ENCODE measurements around the gene ADISSP.

Gene ADISSP

DNA sequence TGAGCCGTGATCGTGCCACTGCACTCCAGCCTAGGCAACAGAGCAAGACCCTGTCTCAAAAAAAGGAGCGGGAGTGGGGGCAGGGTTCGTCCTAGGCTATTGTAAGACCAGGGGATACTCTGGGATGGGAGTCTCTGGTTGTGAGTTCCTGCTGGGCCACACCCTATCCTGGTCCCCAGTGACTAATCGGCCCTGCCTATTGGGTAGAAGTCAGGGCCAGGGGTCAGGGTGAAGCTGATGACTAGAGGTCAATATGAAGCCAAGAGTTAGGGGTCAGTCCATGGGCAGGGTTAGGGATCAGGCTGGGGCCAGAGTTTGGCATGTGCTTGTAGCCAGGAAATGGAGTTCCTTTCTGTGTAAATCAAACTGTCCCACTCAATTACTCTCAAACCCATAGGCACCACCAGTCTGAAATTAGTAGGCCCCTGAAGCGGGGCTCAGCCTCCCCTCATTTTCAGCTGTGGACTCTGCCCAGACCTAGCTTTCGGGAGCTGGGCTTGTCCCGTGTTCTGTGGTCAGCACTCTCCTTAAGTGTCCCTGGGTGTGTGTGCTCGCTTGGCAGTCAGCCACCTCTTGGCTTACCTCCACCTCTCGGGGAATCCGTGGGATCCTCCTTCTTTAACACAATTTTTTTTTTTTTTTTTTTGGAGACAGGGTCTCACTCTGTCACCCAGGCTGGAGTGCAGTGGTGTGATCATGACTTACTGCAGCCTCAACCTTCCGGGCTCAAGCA is 33.3 kb downstream of the ADISSP start:
- DNase-seq = no peak

GRCh38 chr20:3733119-3733995 is 34.2 kb downstream of the ADISSP start:
- no peak for DNase-seq

- no peak for DNase-seq
Measured at GRCh38 chr20:3732327-3733118, 35.0 kb downstream of the ADISSP start, which contains the start of gene HSPA12B. Gene HSPA12B, plus strand, starts transcription at chr20:3732685. Its CDS starts 5,990 bp downstream, at chr20:3738675.

- no peak for DNase-seq
Measured at GRCh38 chr20:3731944-3732326, 35.6 kb downstream of the ADISSP start.

- no peak for DNase-seq
Measured at GRCh38 chr20:3730803-3731672, 36.5 kb downstream of the ADISSP start.

- no peak for DNase-seq
Measured at GRCh38 chr20:3729811-3730540, 37.6 kb downstream of the ADISSP start.

GRCh38 chr20:3729378-3729777 is 38.2 kb downstream of the ADISSP start:
- no peak for DNase-seq

GRCh38 chr20:3728876-3729275 is 38.7 kb downstream of the ADISSP start:
- no peak for DNase-seq

DNA sequence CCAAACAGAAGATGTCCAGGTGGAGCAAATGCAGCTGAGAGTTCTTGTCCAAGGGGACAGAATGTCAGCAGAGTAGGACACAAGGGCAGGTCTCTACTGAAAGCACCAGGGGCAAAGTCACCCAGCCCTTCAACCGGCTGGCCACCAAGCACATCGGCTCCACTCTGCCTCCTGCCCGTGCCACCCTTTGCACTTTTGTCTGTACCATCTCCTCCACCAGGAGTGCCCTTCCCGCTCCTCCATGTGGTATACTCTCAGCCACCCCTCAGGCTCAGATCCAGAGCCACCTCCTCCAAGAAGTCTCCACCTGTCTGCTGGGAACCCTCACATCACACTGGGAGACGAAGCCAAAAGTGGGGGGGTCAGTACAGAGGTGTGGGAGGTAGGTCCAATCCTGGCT is 39.2 kb downstream of the ADISSP start:
- DNase-seq = no peak

DNA sequence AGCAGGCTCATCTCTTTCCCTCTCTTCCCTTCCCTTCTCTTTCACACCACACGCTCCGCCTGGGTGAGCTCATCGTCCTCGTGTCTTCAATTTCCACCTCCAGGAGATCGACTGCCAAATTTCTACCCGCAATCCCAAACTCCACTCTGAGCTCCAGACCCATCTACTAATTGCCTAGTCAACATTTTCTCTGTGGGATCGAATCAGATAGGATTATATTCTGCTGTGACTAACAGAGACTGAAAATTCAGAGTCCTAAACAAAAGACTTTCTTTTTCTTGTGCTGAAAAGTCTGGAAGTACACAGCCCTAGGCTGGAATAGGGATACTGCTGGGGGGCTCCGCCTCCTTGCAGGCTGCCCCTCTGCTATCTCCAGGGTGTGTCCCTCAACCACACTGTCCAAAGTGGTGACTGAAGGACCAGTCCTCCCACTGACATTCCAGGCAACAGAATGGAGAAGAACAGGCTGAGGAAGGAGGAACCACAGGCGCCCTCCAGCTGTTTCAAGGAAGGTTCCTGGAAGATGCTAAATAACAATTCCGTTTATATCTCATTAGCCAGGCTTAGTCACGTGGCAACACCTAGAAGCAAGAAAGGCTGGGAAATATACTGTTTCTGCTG is 40.0 kb downstream of the ADISSP start:
- peak; percentile 58 for DNase-seq

- no peak for DNase-seq
Measured at GRCh38 chr20:3724356-3724755, 43.2 kb downstream of the ADISSP start.

DNA sequence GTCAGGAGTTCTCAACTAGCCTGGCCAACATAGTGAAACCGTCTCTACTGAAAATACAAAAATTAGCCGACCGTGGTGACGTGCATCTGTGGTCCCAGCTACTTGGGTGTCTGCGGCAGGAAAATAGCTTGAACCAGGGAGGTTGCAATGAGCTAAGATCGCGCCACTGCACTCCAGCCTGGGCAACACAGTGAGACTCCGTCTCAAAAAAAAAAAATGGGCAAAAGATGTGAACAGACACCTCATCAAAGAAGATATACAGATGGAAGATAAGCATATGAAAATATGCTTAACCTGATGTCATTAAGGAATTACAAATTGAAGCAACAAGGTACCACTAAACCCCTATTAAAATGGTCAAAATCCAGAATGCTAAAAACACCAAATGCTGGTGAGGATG is 44.3 kb downstream of the ADISSP start:
- no peak for DNase-seq

- DNase-seq = no peak
Measured at GRCh38 chr20:3721912-3722311, 45.6 kb downstream of the ADISSP start.

GRCh38 chr20:3720626-3721025 is 46.9 kb downstream of the ADISSP start:
- no peak for DNase-seq

- DNase-seq = no peak
Measured at GRCh38 chr20:3720068-3720467, 47.5 kb downstream of the ADISSP start.

DNA sequence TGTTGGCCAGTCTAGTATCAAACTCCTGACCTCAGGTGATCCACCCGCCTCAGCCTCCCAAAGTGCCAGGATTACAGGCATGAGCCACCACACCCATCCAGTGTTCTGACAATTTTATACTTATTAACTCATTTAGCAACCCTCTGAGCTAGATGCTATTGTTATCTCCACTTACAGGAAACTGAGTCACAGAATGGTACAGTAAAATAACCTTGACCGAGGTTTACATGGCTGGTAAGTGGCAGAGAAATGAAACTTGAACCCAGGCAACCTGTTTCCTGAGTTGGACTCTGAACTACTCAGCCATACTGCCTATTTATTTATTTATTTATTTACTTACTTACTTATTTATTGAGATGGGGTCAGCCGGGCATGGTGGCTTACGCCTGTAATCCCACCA is 48.5 kb downstream of the ADISSP start:
- DNase-seq = no peak

DNA sequence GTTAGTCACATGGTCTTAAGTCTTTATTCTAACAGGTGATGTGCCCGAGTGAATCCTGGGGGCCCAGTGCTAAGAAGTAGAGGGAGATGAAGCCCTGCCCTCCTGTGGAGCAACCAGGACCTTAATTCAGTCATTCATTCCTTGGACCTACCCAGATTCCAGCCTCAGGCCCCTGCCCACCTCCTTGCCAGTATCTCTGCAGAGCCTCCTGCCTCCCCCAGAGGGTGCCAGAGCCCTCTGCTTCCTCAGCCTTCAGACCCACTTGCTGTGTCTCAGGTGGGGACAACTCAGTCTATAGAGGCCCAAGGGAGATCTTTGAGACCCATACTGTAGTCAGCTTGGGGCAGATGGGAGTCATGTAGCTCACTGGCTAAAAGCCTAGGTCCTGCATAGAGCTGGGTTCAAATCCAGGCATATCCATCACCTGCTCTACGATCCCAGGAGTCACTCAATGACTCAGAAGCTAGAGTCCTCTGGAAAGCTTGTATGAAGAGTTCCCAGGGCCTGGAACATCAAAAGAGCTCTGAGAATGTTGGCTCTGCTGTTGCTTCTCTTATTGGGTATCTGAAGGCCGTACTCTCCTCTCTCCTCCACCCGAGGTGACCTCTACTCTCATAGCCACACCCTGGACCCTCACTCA is 51.2 kb downstream of the ADISSP start:
- peak; percentile 55 for DNase-seq

DNA sequence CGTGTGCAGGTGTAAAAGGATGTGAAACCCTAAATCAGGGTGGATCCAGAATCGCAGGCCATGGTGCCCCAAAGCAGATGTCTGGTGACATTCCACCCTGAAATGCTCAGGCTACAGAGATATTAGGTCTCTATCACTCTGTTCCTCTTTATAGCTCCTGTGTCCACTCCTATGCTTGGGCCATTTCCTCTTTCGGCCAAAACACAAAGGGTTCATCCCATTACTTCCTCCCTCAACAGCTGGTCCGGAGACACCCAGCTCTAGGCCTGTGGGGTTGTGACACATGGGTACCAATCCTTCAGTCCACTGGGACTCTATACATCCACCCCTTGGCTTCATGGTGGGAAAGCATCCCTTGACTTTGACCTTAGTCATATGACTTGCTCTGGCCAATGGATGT is 53.5 kb downstream of the ADISSP start:
- no peak for DNase-seq

DNA sequence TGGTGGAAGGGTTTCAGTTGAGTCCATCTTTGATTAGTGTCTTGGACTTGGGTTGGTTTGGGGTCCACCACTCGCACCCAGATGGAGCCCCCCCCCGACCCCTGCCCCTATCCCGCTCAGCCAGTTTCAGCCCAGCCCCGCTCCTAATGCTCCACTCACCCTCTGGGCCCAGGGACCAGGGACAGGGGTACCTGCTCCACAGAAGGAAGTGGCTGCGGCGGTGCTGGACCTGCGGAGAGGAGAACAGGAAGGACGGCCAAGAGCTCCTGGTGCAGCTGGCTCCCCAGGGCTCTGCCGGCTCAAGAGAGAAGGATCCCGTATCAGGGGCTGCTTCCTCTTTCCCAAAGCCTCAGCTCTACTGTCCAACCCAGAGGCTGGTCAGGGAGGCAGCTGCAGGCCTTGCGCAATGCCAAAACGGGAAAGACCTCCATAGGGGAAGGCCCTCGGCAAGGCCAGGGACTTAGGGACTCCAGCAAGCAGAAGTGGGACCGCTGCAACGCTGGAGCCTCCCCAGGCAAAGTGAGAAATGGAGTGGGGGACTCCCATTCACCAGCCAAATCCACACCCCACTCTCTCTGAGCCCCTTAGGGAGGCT is 55.2 kb downstream of the ADISSP start, which contains the start of gene SIGLEC1:
SIGLEC1 (minus strand) TSS at position 322 of the 595 bp plus-strand sequence. CDS start 5,472 bp downstream, outside the sequence.
- DNase-seq = no peak

DNA sequence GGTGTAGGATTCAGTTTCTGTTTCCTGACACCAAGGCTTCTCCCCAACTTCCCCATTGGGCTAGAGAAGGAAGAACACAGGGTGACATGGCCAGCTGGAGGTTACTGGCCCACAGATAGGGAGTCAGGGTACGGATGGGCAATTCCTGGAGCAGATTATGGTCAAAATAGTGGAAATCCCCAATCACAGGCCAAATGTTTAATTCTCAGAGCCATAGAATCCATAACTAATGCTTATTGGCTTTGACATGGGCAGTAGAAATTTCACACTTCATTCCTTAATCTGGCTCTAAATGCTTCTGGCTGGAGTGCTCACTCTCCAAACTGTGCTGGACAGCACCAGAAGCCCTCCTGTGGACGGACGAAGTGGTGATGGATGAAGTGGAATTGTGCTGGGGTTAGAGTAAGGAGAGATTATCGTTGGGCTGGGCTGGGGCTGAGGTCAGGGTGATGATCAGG is 56.0 kb downstream of the ADISSP start:
- DNase-seq = no peak
